ENCODE data around the gene GLIS1. TPM values are rescaled to one million over a fixed set of nuclear protein-coding genes. Genes with fewer than 3 reads are reported as not detected.

GLIS1 gene
- total RNA-seq, 1 donor from 2014 or later = 0.08 TPM

DNA sequence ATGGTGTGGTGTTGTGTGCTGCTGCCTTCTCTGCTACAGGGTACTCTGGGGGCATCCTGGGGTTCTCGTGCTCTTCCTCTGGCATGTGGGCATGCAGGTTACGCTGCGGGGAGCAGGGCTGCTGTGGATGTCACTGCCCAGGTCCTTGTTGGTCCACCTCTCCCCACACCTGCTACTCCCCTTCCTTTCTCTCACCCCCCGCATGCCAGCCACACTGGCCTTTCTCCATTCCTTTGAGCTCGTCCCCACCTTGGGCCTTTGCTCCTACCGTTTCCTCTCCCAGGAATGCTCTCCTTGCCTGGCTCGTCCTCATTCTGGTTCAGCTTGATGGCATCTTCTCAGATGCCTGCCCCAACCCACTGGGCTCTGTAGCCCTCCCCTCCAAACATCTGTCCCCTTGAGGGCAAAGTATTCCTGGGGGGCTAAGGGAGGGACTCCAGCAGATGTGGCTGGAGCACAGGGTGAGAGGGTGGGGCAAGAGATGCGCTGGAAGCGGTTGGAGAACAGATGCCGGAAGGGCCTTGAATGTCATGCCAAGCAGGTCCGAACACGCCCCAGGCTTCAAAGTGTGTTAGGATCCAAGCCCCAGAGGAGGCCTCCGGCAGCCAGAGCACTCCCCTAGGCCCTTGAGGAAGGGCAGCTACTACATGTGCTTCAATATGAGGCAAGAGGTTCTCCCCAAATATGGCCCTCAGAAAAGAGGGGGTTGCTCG is 256.4 kb downstream of the GLIS1 start:
- ATAC-seq (ENCODE audit: poor library complexity) (no peak), DNase-seq (no peak)
- intact Hi-C loops (cut with DNase I) = no loop called here

DNA sequence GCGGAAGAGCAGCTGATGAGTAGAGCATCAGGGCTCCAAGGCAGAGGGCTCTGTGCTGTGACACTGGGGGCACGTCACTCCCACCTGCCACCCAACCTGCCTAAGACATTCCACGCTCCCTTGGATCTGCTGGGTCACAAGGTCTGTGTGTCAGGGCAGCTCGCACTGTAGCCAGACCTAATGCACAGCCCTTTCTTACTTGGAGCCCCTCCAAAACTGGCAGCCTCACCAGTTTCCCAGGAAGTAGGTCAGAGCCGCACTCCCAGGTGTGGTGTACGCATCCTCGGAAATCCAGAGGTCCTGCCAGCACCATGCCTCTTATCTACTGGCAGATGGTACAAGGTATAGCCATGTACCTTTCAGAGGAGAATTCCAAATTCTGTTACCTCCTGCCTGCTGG is 257.5 kb downstream of the GLIS1 start:
- intact Hi-C loops (cut with DNase I) = no loop called here
- ATAC-seq (ENCODE audit: poor library complexity) (no peak), DNase-seq (no peak)

DNA sequence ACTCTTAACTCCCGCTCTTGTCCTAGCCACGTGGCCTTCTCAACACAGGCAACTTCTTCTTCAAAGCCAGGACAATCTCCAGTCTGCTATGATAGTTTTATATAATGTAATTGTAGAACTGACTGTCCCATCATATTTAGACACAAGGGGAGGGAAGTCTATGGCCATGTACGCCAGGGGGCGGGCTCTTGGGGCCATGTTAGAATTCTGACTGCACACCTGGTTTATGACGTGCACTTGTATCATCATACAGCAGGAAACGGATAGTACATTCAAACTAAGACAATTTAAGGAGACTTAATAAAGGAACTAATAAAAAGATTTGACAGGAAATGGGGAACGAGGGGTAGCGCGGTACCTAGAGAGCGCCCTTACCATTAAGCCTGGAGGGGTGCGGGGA is 258.3 kb downstream of the GLIS1 start:
- ATAC-seq (ENCODE audit: poor library complexity) = no peak
- intact Hi-C loops (cut with DNase I) = no loop called here
- no peak for DNase-seq

DNA sequence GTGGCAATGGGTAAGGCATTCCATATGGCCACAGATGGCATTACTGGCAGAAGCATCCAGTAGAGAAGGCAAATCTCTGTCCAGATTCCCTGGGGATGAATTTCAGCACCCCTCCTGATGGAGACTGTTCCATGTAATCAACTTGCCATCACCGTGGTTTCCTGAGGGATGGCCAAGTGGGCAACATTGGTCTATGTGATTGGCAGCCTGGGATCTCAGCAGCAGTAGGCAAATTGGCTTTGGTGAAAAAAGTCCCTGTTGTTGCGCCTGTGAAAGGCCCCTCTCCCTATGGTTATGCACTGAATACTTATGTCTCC is 260.5 kb downstream of the GLIS1 start:
- intact Hi-C loops (cut with DNase I) = no loop called here
- ATAC-seq (ENCODE audit: poor library complexity) = no peak
- no peak for DNase-seq

GRCh38 chr1:53477651-53478501 is 261.1 kb downstream of the GLIS1 start:
- DNase-seq (no peak), ATAC-seq (ENCODE audit: poor library complexity) (no peak)
- intact Hi-C loops (cut with DNase I) = no loop called here

- intact Hi-C loops (cut with DNase I) = no loop called here
- ATAC-seq (ENCODE audit: poor library complexity) (no peak), DNase-seq (no peak)
Observed at GRCh38 chr1:53476579-53476978, 262.4 kb downstream of the GLIS1 start.

DNA sequence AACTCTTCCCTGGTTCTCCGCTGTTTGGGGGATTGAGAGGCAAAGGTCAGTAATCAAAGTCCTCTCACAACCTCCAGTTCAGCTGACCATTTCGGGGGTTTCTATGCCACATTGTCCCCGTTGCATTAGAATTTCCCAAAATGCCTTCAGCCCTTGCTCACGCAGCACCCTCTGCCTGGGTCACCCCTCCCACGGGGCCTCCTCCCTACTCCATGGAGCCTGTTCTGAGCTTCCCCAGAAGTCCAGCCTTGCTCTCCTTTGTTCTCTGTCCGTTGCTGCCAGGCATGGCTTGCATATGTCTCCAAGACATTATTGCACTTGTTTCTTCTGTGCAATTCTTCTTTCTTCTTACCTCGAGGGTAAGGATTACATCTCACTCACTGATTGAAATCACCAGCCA is 263.3 kb downstream of the GLIS1 start:
- intact Hi-C loops (cut with DNase I) = no loop called here
- ATAC-seq (ENCODE audit: poor library complexity) (no peak), DNase-seq (no peak)

GRCh38 chr1:53473463-53473862 is 265.5 kb downstream of the GLIS1 start:
- intact Hi-C loops (cut with DNase I) = no loop called here
- ATAC-seq (ENCODE audit: poor library complexity) (no peak), DNase-seq (no peak)

- no peak for DNase-seq
- intact Hi-C loops (cut with DNase I) = no loop called here
- ATAC-seq (ENCODE audit: poor library complexity) = no peak
Observed at GRCh38 chr1:53471000-53471399, 268.0 kb downstream of the GLIS1 start.

DNA sequence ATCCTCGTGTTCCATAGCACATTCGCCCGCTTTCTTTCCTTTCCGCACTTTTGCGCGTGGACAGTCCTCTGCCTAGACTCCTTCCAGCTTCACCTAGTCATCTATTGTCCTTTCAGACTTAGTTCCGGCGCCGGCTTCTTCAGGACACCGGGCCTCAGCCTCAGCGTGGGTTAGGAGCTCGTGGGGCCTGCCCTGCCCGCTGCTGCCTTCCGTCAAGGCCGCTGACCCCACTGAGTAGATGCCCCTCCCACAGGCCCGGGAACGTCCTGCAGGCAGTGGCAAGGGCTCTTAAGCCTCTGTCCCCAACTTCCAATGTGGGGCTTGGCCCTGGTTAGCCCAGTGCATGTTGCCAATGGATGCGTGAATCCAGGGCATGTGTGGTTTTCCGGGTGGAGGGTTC is 268.4 kb downstream of the GLIS1 start:
- ATAC-seq (ENCODE audit: poor library complexity) = no peak

DNA sequence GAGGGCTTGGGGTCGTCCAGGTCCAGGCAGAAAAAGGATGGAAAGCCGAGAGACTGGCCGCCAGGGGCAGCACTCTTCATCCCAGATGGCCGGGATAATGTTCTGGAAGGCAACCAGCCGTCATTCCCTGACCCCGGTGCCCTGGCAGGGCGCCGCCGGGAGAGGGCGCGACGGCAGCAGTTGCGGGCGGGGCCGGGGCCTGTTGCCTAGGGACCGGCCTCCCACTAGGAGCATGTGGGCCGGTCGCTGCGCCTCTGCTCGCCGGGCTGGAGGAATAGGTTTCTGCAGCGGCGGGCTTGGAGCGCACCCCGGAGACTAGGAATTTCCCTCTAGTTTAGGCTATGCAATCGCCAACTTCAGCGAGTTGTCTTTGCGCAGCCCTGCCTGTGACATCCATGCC is 268.8 kb downstream of the GLIS1 start:
- ATAC-seq (ENCODE audit: poor library complexity) = peak; percentile 94
- peak; percentile 82 for DNase-seq
- intact Hi-C loops (cut with DNase I) = no loop called here

More for the DNA sequence above, 268.4 kb downstream of the GLIS1 start:
- intact Hi-C loops (cut with DNase I) = no loop called here
- no peak for DNase-seq

- DNase-seq (no peak), ATAC-seq (ENCODE audit: poor library complexity) (no peak)
- intact Hi-C loops (cut with DNase I) = no loop called here
Observed at GRCh38 chr1:53469373-53469772, 269.6 kb downstream of the GLIS1 start.

GRCh38 chr1:53468374-53468773 is 270.6 kb downstream of the GLIS1 start:
- DNase-seq (no peak), ATAC-seq (ENCODE audit: poor library complexity) (no peak)
- intact Hi-C loops (cut with DNase I) = no loop called here

GRCh38 chr1:53467391-53467790 is 271.6 kb downstream of the GLIS1 start:
- intact Hi-C loops (cut with DNase I) = no loop called here
- ATAC-seq (ENCODE audit: poor library complexity) (no peak), DNase-seq (no peak)

- no peak for ATAC-seq (ENCODE audit: poor library complexity)
Observed at GRCh38 chr1:53465023-53465957, 273.7 kb downstream of the GLIS1 start.

DNA sequence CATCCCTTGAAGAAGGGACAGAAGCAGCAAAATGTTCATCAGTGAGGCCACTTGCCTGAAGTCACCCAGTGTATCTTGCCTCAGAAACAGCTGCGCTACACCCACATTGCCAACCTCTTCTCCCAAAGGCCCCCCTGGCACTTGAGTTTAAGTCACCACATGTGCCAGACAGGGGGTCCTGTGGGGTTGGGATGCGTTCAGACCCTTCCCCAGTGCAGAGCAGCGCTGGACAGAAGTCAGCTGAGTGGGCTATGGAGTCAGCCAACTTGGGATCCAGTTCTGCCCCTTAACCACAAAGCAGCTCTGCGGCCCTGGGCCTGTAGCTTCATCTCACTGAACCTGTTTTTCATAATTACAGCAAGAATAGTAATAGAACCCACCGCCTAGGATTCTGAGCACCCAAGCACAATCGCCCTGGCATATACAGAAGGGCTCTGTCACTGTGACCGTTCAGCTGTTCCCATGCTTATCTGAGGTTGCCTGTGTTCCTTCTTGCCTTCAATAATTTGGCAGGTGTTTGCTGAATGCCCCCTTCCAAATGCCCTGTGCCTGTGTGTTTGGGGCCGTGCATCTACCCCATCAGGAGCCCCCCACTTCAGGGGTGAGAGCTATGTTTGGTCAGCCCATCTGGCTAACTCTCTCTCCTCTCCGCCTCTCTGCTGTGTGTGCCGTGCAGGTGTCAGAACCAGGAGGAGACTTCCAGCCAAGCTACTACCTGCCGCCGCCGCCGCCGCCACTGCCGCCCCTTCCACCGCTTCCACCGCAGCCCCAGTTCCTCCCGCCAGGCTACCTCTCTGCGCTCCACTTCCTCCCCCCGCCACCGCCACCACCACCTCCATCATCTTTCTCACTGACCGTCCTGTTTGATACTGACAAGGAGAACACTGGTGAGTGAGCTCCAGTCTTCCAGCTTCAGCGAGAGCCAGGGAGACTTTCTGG is 274.7 kb downstream of the GLIS1 start:
- DNase-seq = no peak
- intact Hi-C loops (cut with DNase I) = no loop called here
- no peak for ATAC-seq (ENCODE audit: poor library complexity)

More at GRCh38 chr1:53465023-53465957, 273.7 kb downstream of the GLIS1 start:
- intact Hi-C loops (cut with DNase I) = no loop called here
- no peak for DNase-seq

DNA sequence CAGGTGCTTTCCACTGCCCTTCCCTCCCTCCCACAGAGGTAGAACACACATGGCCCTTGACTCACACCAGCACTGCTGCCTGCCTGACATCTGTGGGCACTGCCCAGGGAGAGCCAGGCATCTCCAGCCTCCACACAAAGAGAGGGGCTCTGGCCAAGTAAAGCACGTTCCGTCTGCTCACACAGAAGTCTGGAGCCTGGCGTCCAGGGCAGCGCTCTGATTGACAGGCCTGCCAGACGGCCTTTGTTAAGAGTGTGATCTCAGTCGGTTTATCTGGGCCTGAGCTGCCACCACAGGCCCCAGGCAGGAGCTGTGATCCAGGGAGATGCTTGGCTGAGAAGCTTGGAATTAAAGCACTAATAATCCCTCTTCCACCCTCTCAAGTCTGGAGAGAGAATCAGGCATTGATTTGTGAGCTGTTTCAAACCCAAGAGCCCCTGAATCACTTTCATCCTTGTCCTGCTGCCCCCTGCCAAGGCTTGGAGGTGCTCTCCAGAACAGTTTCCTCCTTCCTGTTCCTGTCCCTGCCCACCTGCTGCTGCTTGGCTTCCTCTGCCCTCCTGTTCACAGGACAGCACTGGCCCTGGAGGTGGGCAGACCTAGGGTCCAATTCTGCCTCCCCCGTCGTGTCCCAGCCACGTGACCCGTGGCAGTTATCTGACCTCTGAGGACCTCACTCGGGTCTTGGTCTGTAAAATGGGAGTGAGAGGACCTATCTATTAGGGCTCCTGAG is 276.0 kb downstream of the GLIS1 start:
- intact Hi-C loops (cut with DNase I) = no loop called here
- ATAC-seq (ENCODE audit: poor library complexity) (no peak), DNase-seq (no peak)

GRCh38 chr1:53462193-53462592 is 276.8 kb downstream of the GLIS1 start:
- ATAC-seq (ENCODE audit: poor library complexity) (no peak), DNase-seq (no peak)
- intact Hi-C loops (cut with DNase I) = no loop called here
